HG03135 (cell line): ENCODE measurements around the gene SCAI.
"Not testable (repeated sequence)": the region's sequence is repeated elsewhere in the genome, so short reads cannot be mapped to it uniquely, and the experiment has no call there.

ENCODE experiments used
- ATAC-seq: cut with Tn5 transposase; IDR thresholded peaks from one replicate; pipeline ENCODE4 v1.9.1; 2021; ENCODE audit warnings: mild to moderate bottlenecking, moderate library complexity; ENCODE audit not compliant: unreplicated experiment

The SCAI gene

GRCh38 chr9:125038166-125038565, 105.2 kb downstream of the SCAI start:
- ATAC-seq: no peak

- ATAC-seq: no peak
These were observed 115.3 kb downstream of the SCAI start for GRCh38 chr9:125028041-125028440.

GRCh38 chr9:125024917-125025316, 118.4 kb downstream of the SCAI start:
- no peak for ATAC-seq

- no peak for ATAC-seq
These were observed 122.3 kb downstream of the SCAI start for GRCh38 chr9:125021069-125021468.

- not testable (repeated sequence) for ATAC-seq
These were observed 127.7 kb downstream of the SCAI start for GRCh38 chr9:125015655-125016054.

- not testable (repeated sequence) for ATAC-seq
These were observed 131.3 kb downstream of the SCAI start for GRCh38 chr9:125012013-125012412.

- no peak for ATAC-seq
These were observed 134.7 kb downstream of the SCAI start for GRCh38 chr9:125008599-125008998.

- ATAC-seq: no peak
These were observed 140.0 kb downstream of the SCAI start for GRCh38 chr9:125003332-125003731.

GRCh38 chr9:124983698-124984097, 159.6 kb downstream of the SCAI start:
- no peak for ATAC-seq

- ATAC-seq: no peak
These were observed 162.9 kb downstream of the SCAI start for GRCh38 chr9:124980431-124980830.

- ATAC-seq: no peak
These were observed 168.2 kb downstream of the SCAI start for GRCh38 chr9:124975131-124975530.

GRCh38 chr9:124973807-124974206, 169.5 kb downstream of the SCAI start:
- no peak for ATAC-seq

GRCh38 chr9:124972241-124972770, 171.0 kb downstream of the SCAI start:
- ATAC-seq: no peak

GRCh38 chr9:124969401-124969800, 173.9 kb downstream of the SCAI start:
- no peak for ATAC-seq

- ATAC-seq: no peak
These were observed 175.1 kb downstream of the SCAI start for GRCh38 chr9:124968238-124968637.

GRCh38 chr9:124965775-124966568, 177.4 kb downstream of the SCAI start:
- ATAC-seq: not testable (repeated sequence)

GRCh38 chr9:124964604-124965003, 178.7 kb downstream of the SCAI start:
- ATAC-seq: no peak

GRCh38 chr9:124964056-124964455, 179.3 kb downstream of the SCAI start:
- no peak for ATAC-seq

- ATAC-seq: no peak
These were observed 182.9 kb downstream of the SCAI start for GRCh38 chr9:124960409-124960752.

GRCh38 chr9:124959671-124960408, 183.5 kb downstream of the SCAI start:
- ATAC-seq: not testable (repeated sequence)

- ATAC-seq: no peak
These were observed 189.1 kb downstream of the SCAI start for GRCh38 chr9:124954255-124954654.
